Osteocyte (in vitro differentiated cells): ENCODE results near the gene C6orf89. TPM values are rescaled to one million over a fixed set of nuclear protein-coding genes. Genes with fewer than 3 reads are reported as not detected.
"Not testable (repeated sequence)": the region's sequence is repeated elsewhere in the genome, so short reads cannot be mapped to it uniquely, and the experiment has no call there.

Experiments used
- DNase-seq: peaks from one replicate; pipeline ENCODE4 v3.0.0; 2021; ENCODE audit warnings: mixed read lengths; ENCODE audit not compliant: unreplicated experiment; ENCODE audit errors: extremely low spot score
- H3K27ac Mint-ChIP-seq: one replicate; pipeline ENCODE4 v1.8.0; 2021; ENCODE audit warnings: mild to moderate bottlenecking, mixed read lengths; ENCODE audit not compliant: unreplicated experiment
- H3K27me3 Mint-ChIP-seq: one replicate; pipeline ENCODE4 v1.8.0; 2021; ENCODE audit warnings: mixed read lengths; ENCODE audit not compliant: unreplicated experiment
- H3K36me3 Mint-ChIP-seq: one replicate; pipeline ENCODE4 v1.8.0; 2021; ENCODE audit warnings: mixed read lengths; ENCODE audit not compliant: unreplicated experiment
- H3K4me1 Mint-ChIP-seq: one replicate; pipeline ENCODE4 v1.8.0; 2021; ENCODE audit warnings: mixed read lengths; ENCODE audit not compliant: unreplicated experiment
- H3K4me3 Mint-ChIP-seq: one replicate; pipeline ENCODE4 v1.8.0; 2021; ENCODE audit warnings: mild to moderate bottlenecking, moderate library complexity, mixed read lengths; ENCODE audit not compliant: unreplicated experiment
- H3K9me3 Mint-ChIP-seq: one replicate; pipeline ENCODE4 v1.8.0; 2021; ENCODE audit warnings: mixed read lengths; ENCODE audit not compliant: unreplicated experiment
- CTCF ChIP-seq: fragments of 200-600 bp; sonication (generic); IDR thresholded peaks from 2 replicates; pipeline ENCODE4 v1.5.0; 2021; ENCODE audit warnings: antibody characterized with exemption, mild to moderate bottlenecking, moderate library complexity
- total RNA-seq: library from RNA; stranded (reverse); gene quantifications from 2 replicates; pipeline ENCODE4 v1.2.1, GENCODE V29; 2021

The C6orf89 gene
- total RNA-seq, 1 donor from 2014 or later = 71.2 TPM

GRCh38 chr6:36940027-36940426 is 54.3 kb downstream of the C6orf89 start:
- Mint-ChIP-seq H3K4me1 (peaks cover 25% of the 10 kb centered on the region), H3K27ac (no peak overlapping the region), H3K9me3 (no peaks in the 10 kb centered on the region), H3K27me3 (no peaks in the 10 kb centered on the region), H3K4me3 (no peak overlapping the region), H3K36me3 (no peaks in the 10 kb centered on the region)
- TF ChIP-seq CTCF = no peak
- DNase-seq = no peak

- H3K27me3 Mint-ChIP-seq, H3K9me3 Mint-ChIP-seq, H3K4me3 Mint-ChIP-seq, DNase-seq, H3K36me3 Mint-ChIP-seq, H3K27ac Mint-ChIP-seq: not testable (repeated sequence)
- peaks cover 11% of the 10 kb centered on the region for H3K4me1 Mint-ChIP-seq
Observed at GRCh38 chr6:36941561-36941960, 55.8 kb downstream of the C6orf89 start.

GRCh38 chr6:36942329-36942728 is 56.6 kb downstream of the C6orf89 start:
- not testable (repeated sequence) for H3K4me1 Mint-ChIP-seq, DNase-seq

GRCh38 chr6:36944650-36945049 is 58.9 kb downstream of the C6orf89 start:
- Mint-ChIP-seq H3K4me3 (no peak overlapping the region), H3K27ac (no peak overlapping the region), H3K4me1 (peaks cover 6% of the 10 kb centered on the region), H3K27me3 (no peaks in the 10 kb centered on the region), H3K9me3 (no peaks in the 10 kb centered on the region), H3K36me3 (no peaks in the 10 kb centered on the region)
- DNase-seq = no peak
- no peak for TF ChIP-seq CTCF

More at GRCh38 chr6:36942329-36942728, 56.6 kb downstream of the C6orf89 start:
- H3K36me3 Mint-ChIP-seq, H3K27me3 Mint-ChIP-seq, H3K9me3 Mint-ChIP-seq, H3K27ac Mint-ChIP-seq, H3K4me3 Mint-ChIP-seq: not testable (repeated sequence)

- H3K27me3 Mint-ChIP-seq = no peaks in the 10 kb centered on the region
- DNase-seq = no peak
Observed at GRCh38 chr6:36945301-36945700, 59.5 kb downstream of the C6orf89 start.

GRCh38 chr6:36946526-36946925 is 60.8 kb downstream of the C6orf89 start:
- H3K4me3 Mint-ChIP-seq = no peak overlapping the region
- peaks cover 10% of the 10 kb centered on the region for H3K4me1 Mint-ChIP-seq
- no peaks in the 10 kb centered on the region for H3K36me3 Mint-ChIP-seq
- H3K9me3 Mint-ChIP-seq = no peaks in the 10 kb centered on the region
- no peak overlapping the region for H3K27ac Mint-ChIP-seq
- H3K27me3 Mint-ChIP-seq = no peaks in the 10 kb centered on the region
- DNase-seq = no peak
- no peak for TF ChIP-seq CTCF

More at GRCh38 chr6:36945301-36945700, 59.5 kb downstream of the C6orf89 start:
- H3K27ac Mint-ChIP-seq = no peak overlapping the region
- TF ChIP-seq CTCF = no peak
- H3K4me3 Mint-ChIP-seq = no peak overlapping the region
- H3K36me3 Mint-ChIP-seq = no peaks in the 10 kb centered on the region
- peaks cover 10% of the 10 kb centered on the region for H3K4me1 Mint-ChIP-seq
- H3K9me3 Mint-ChIP-seq = no peaks in the 10 kb centered on the region
